IPS-11a (cell line): ENCODE data around the gene OR4X2.
"Not testable (repeated sequence)": the region's sequence is repeated elsewhere in the genome, so short reads cannot be mapped to it uniquely, and the experiment has no call there.

ENCODE experiments used
- H3K4me3 ChIP-seq: one replicate; pipeline ENCODE4 v1.5.1; 2013; ENCODE audit warnings: low read depth, low read length, control low read depth

The OR4X2 gene

GRCh38 chr11:48244804-48245203 lies at the start of gene OR4X2:
Gene OR4X2 (plus strand): TSS chr11:48245104. CDS start chr11:48245104, 0 bp downstream.
- H3K4me3 ChIP-seq = no peak within 1 kb of the TSS

- no peak overlapping the region for H3K4me3 ChIP-seq
Measured at GRCh38 chr11:48207881-48208280, 37.0 kb upstream of the OR4X2 start.

GRCh38 chr11:48210052-48210451 lies 34.9 kb upstream of the OR4X2 start:
- H3K4me3 ChIP-seq = no peak overlapping the region

- H3K4me3 ChIP-seq = no peak within 1 kb of the TSS
Measured at GRCh38 chr11:48216510-48216909, 28.4 kb upstream of the OR4X2 start, which contains the start of gene OR4B1. Gene OR4B1 (plus strand): TSS chr11:48216810. CDS start chr11:48216810, 0 bp downstream.

- no peak overlapping the region for H3K4me3 ChIP-seq
Measured at GRCh38 chr11:48228761-48229160, 16.1 kb upstream of the OR4X2 start.

- not testable (repeated sequence) for H3K4me3 ChIP-seq
Measured at GRCh38 chr11:48230057-48230456, 14.8 kb upstream of the OR4X2 start.

- H3K4me3 ChIP-seq = no peak overlapping the region
Measured at GRCh38 chr11:48237727-48238126, 7.2 kb upstream of the OR4X2 start.

- H3K4me3 ChIP-seq = no peak overlapping the region
Measured at GRCh38 chr11:48242501-48242900, 2.4 kb upstream of the OR4X2 start.

GRCh38 chr11:48248902-48249301 lies 4.0 kb downstream of the OR4X2 start:
- H3K4me3 ChIP-seq = no peak overlapping the region

- H3K4me3 ChIP-seq = no peak overlapping the region
Measured at GRCh38 chr11:48261600-48261999, 16.7 kb downstream of the OR4X2 start.

- no peak within 1 kb of the TSS for H3K4me3 ChIP-seq
Measured at GRCh38 chr11:48263423-48263911, 18.6 kb downstream of the OR4X2 start, which contains the start of gene OR4X1. Gene OR4X1 (plus strand): TSS chr11:48263861. CDS start chr11:48263861, 0 bp downstream.

GRCh38 chr11:48270621-48271020 lies 25.7 kb downstream of the OR4X2 start:
- no peak overlapping the region for H3K4me3 ChIP-seq

GRCh38 chr11:48272606-48273005 lies 27.7 kb downstream of the OR4X2 start:
- no peak overlapping the region for H3K4me3 ChIP-seq
